KOPT-K1 (cell line): ENCODE measurements around the gene CLDN9.
A peak's percentile ranks its signal among the peaks of the same experiment; 100 is the strongest.

ENCODE experiments used
- H3K27ac ChIP-seq: fragments of 200-600 bp; sonication (generic); 2 replicates; pipeline ENCODE4 v1.5.1; 2016; ENCODE audit warnings: antibody characterized with exemption, mild to moderate bottlenecking, low read depth, low read length; ENCODE audit not compliant: poor library complexity, severe bottlenecking
- H3K36me3 ChIP-seq: fragments of 200-600 bp; sonication (generic); 2 replicates; pipeline ENCODE4 v1.5.1; 2017; ENCODE audit warnings: antibody characterized with exemption, mild to moderate bottlenecking, low read length, moderate library complexity; ENCODE audit not compliant: insufficient read depth
- H3K9me3 ChIP-seq: fragments of 200-600 bp; sonication (generic); 2 replicates; pipeline ENCODE4 v1.5.1; 2017; ENCODE audit warnings: antibody characterized with exemption, low read length, mild to moderate bottlenecking; ENCODE audit not compliant: insufficient read depth, poor library complexity, severe bottlenecking

CLDN9 gene

DNA sequence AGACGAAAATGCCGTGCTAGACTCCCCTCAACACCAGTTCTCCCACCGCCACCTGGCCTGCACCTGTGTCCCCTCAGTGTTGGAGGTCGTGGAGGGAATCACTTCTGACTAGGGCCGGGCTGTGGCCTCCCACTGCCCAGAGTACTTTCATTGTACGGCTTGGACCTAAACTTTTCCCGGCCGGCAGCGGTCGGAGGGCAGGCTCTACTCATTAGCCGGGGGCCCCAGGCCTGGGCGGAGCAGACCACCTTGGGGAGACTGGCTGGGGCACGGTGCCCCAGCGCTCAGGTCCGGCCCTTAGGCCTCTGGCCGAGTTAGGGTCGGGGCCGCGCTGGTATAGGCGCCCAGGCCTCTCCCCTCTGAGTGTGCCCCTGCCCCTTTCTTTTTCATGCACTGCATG lies 4.6 kb downstream of the CLDN9 start:
- no peaks in the 10 kb centered on the region for H3K9me3 ChIP-seq
- H3K36me3 ChIP-seq, result no peaks in the 10 kb centered on the region
- H3K27ac ChIP-seq, result no peak overlapping the region

DNA sequence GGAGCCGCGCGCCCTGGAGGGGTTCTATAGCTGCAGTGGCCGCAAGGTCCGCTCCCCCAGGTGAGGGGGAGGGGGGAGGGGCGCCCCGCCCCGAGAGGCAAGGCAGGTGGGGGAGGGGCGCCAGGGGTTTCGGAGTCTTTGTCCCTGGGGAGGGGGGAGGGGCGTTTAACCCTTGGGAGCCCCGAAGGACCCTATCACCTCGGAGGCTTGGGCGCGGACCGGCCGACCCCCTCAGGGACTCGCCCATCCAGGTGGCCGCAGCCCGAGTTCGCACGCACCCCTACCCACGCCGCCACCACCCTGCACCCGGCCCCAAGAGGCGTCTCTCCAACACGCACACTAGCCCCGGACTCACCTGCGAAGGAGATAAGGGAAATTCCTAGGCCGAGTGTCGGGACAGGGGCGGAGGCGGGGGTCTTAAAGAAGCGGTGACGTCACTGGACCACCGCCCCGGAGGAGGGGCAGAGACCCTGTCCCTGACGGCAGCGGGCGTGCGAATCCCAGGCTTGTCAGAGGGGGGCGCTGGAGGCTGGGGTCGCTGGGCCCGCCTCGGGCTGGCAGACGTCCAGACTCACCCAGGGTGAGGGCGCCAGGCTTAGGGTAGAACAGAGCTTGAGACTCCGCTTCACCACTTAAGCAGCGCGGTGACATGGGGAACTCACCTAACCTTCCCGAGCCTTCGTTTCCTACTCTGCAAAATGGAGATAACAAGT lies 5.2 kb downstream of the CLDN9 start, which contains the start of gene CLDN6:
Gene CLDN6 (minus strand): TSS at position 390 of the 713 bp plus-strand sequence. CDS start 2,162 bp downstream, outside the sequence.
- H3K36me3 ChIP-seq, result no peaks in the 10 kb centered on the region
- H3K9me3 ChIP-seq, result no peaks in the 10 kb centered on the region
- no peak within 1 kb of the TSS for H3K27ac ChIP-seq

GRCh38 chr16:3019594-3020246 lies 7.0 kb downstream of the CLDN9 start:
- Histone ChIP-seq H3K9me3 (no peaks in the 10 kb centered on the region), H3K36me3 (no peaks in the 10 kb centered on the region), H3K27ac (no peak overlapping the region)

DNA sequence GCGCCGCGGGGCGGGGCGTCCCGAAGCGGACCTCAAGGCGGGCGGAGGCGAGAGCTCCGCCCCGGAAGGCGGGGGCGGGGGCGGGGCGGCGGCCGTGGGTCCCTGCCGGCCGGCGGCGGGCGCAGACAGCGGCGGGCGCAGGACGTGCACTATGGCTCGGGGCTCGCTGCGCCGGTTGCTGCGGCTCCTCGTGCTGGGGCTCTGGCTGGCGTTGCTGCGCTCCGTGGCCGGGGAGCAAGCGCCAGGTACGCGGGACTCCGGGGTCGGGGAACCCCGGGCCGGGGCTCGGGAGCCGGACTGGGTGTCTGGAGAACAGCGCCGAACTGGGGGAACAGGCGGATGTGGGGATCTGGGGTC lies 7.5 kb downstream of the CLDN9 start, which contains the start of gene TNFRSF12A:
Gene TNFRSF12A (plus strand): TSS at position 122 of the 357 bp plus-strand sequence. CDS start 30 bp downstream, at position 152.
- H3K36me3 ChIP-seq, result 0 out of 2 replicates have a peak, but pooled peaks cover under 1% of the 10 kb centered on the region
- no peak within 1 kb of the TSS for H3K27ac ChIP-seq
- no peaks in the 10 kb centered on the region for H3K9me3 ChIP-seq

DNA sequence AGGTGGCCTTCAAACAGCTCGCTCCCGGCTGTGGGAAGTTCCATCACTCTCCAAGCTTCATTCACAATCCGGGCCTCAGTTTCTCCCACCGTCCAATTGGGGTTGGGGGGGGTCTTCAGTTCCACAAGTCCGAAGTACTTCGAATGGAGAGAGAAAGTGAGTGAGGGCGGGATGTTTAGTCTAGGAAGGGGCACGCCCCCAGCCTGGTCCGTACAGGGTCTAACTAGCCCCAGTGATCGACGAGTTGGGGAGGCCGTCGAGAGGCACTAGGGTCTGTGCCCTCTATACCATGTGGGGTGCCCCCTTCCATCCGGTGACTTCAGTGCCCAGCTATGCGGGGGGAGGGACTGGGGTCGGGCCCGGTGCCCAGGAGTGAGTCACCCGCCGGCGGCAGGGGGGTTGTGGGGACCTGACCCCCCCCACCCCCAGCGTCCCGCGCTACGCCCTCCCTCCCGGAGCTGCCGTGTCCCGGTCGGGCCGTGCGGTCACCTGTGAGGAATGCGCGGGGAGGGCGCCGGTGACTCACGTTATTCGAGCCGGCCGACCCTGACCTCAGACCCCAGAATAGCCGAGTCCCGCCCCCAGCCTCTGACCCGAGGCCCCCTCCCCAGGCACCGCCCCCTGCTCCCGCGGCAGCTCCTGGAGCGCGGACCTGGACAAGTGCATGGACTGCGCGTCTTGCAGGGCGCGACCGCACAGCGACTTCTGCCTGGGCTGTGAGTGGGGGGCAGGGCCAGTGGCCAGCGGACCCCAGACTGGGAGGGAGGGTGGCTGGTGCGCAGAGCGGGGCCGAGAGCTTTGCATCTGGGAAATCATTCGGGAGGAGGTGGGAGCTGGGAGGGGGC lies 8.1 kb downstream of the CLDN9 start:
- H3K36me3 ChIP-seq, result peaks cover 7% of the 10 kb centered on the region
- no peak overlapping the region for H3K27ac ChIP-seq
- no peaks in the 10 kb centered on the region for H3K9me3 ChIP-seq

DNA sequence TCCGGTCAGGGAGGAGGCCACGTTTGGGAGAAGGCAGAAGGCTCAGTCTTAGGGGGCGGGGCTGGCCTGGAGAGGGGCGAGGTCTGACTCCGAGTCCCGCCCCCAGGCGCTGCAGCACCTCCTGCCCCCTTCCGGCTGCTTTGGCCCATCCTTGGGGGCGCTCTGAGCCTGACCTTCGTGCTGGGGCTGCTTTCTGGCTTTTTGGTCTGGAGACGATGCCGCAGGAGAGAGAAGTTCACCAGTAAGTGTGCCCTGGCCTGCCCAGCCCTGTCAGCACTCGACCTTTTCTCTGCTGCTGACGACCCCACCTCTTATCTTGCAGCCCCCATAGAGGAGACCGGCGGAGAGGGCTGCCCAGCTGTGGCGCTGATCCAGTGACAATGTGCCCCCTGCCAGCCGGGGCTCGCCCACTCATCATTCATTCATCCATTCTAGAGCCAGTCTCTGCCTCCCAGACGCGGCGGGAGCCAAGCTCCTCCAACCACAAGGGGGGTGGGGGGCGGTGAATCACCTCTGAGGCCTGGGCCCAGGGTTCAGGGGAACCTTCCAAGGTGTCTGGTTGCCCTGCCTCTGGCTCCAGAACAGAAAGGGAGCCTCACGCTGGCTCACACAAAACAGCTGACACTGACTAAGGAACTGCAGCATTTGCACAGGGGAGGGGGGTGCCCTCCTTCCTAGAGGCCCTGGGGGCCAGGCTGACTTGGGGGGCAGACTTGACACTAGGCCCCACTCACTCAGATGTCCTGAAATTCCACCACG lies 8.9 kb downstream of the CLDN9 start:
- no peaks in the 10 kb centered on the region for H3K9me3 ChIP-seq
- peaks cover 15% of the 10 kb centered on the region for H3K36me3 ChIP-seq
- no peak overlapping the region for H3K27ac ChIP-seq

- Histone ChIP-seq H3K27ac (no peak overlapping the region), H3K36me3 (peaks cover 21% of the 10 kb centered on the region), H3K9me3 (no peaks in the 10 kb centered on the region)
Measured at GRCh38 chr16:3022208-3022683, 9.5 kb downstream of the CLDN9 start.

DNA sequence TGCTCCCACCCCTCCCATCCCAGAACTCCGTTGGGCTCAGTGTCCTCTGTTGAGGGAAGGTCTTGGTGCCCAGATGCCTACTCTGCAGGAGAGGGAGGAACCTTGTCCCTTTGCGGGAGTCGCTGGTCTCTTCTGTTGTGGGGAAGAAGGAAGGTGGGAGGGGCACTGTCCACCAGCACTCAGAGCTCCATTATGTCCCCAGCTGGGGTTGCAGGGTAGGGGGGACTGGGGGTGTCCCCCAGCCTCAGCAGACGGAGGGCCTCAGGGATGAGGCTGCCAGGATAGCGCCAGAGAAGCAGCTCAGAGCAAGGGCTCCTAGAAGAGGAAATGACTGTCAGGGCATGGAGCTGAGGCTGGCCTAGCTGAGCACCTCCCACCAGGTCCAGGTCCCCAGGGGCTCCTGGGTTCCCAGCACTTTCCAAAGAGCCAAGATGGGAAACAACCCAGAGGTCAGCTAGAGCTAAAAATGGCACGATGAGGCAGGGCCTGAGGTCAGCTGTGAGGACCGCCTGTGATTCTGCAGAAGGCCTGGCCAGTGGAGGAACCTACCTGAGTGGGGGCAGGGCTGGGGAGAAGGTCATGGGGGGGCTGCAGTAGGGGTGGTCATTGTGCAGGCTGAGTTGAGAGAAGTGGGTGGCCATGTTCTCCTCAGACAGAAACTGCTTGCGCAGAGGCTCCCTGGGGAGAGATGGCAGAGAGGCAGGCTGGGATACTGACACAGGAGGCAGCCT lies 10.1 kb downstream of the CLDN9 start:
- H3K9me3 ChIP-seq, result no peaks in the 10 kb centered on the region
- H3K36me3 ChIP-seq, result peaks cover 24% of the 10 kb centered on the region
- no peak overlapping the region for H3K27ac ChIP-seq

DNA sequence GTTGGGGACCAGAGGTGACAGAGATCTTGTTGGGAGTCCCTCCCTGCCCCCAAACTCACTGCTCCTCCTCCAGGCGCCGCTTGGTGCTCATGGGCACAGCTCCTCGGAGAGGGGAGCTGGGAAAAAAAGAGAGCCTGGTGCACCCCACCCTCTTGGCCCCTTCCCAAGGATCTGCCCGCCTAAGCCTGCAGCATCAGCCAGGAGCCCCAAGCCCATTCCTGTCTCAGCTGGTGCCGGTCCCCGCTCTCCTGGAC lies 10.6 kb downstream of the CLDN9 start:
- H3K36me3 ChIP-seq, result peaks cover 24% of the 10 kb centered on the region
- H3K27ac ChIP-seq, result peak overlapping the region; percentile 90
- no peaks in the 10 kb centered on the region for H3K9me3 ChIP-seq

DNA sequence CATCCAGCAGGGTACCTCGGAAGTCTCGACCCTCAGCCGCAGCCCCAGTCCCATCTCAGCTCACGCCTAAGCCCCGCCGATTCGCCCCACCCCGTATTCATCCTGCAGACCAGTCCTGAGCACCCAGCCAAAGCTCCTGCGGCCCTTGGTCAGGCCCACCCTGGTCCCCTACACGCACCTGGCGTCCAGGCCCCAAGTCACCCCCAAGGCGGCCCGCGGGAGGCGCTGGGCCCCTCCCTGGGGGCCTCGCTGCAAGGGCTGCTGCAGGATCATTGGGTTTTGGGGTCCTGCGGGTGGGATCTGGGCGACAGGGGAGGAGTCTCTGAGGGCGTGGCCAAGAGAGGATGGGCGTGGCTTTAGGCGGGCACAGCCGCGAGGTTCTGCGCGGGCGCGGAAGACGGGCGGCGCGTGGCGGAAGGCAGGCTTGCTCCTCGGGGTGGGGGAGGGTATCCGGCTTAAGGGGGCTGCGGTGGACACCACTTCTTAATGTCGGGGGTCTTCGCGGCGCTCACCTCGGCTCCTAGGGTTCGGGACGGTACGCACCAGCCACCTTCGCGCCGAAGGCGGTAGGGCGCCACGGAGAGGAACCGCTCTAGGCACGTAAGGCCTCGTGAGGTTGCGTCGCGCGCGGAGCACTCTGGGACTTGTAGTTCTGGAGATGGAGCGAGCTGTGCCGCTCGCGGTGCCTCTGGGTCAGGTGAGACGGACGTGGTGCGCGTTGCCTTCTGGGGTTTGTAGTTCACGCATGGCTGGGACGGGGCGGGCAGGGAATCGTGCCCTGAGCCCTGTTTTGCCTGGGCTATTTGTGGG lies 11.2 kb downstream of the CLDN9 start, which contains the start of the genes HCFC1R1 and THOC6:
Gene HCFC1R1 (minus strand): TSS at position 274 of the 810 bp plus-strand sequence. CDS start 1 bp downstream, at position 273.
Gene THOC6 (plus strand): TSS at position 367 of the 810 bp plus-strand sequence. CDS start 292 bp downstream, at position 659.
- Histone ChIP-seq H3K36me3 (peaks cover 24% of the 10 kb centered on the region), H3K27ac (peak within 1 kb of the TSS; percentile 90), H3K9me3 (no peaks in the 10 kb centered on the region)

GRCh38 chr16:3025032-3026002 lies 12.6 kb downstream of the CLDN9 start:
- H3K36me3 ChIP-seq, result peaks cover 24% of the 10 kb centered on the region
- H3K9me3 ChIP-seq, result no peaks in the 10 kb centered on the region
- no peak overlapping the region for H3K27ac ChIP-seq

DNA sequence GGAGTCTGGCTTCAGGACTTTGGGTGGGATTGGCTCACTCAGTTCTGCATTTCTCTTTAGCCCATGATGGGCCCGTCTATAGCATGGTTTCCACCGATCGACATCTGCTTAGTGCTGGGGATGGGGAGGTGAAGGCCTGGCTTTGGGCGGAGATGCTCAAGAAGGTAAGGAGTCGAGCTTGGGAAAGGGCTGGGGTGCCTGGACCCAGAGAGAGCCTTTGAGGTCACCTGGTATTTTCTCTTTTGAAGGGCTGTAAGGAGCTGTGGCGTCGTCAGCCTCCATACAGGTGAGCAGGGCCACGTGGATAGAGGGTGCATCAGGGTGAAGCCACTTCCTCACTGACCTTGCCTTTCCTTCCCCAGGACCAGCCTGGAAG lies 13.3 kb downstream of the CLDN9 start:
- no peaks in the 10 kb centered on the region for H3K9me3 ChIP-seq
- no peak overlapping the region for H3K27ac ChIP-seq

More for the DNA sequence above, 13.3 kb downstream of the CLDN9 start:
- peaks cover 24% of the 10 kb centered on the region for H3K36me3 ChIP-seq
